Fibroblast of villous mesenchyme (primary cell): Measurements from ENCODE around the gene MSH2. TPM values are rescaled to one million over a fixed set of nuclear protein-coding genes. Genes with fewer than 3 reads are reported as not detected.
"Not testable (repeated sequence)": the region's sequence is repeated elsewhere in the genome, so short reads cannot be mapped to it uniquely, and the experiment has no call there.

Source experiments
- DNase-seq: peaks from one replicate; pipeline ENCODE4 v3.0.0-alpha.2; 2010; ENCODE audit warnings: low read depth
- H3K4me3 ChIP-seq: 2 replicates; pipeline ENCODE4 v1.5.1; 2011; ENCODE audit warnings: low read depth, mild to moderate bottlenecking, low read length
- total RNA-seq: library from RNA; depleted of rRNA; stranded (reverse); fragments of >200 nt; gene quantifications from 2 replicates; pipeline ENCODE4 v1.2.3, GENCODE V29; 2012
- TF ChIP-seq, protein P1 (sequence below): IDR thresholded peaks from 2 replicates; pipeline ENCODE4 v1.5.1; 2012; ENCODE audit warnings: low read depth, mild to moderate bottlenecking, low read length; ENCODE audit not compliant: insufficient read depth

Gene MSH2
- total RNA-seq, 1 donor = 22.9 TPM

DNA sequence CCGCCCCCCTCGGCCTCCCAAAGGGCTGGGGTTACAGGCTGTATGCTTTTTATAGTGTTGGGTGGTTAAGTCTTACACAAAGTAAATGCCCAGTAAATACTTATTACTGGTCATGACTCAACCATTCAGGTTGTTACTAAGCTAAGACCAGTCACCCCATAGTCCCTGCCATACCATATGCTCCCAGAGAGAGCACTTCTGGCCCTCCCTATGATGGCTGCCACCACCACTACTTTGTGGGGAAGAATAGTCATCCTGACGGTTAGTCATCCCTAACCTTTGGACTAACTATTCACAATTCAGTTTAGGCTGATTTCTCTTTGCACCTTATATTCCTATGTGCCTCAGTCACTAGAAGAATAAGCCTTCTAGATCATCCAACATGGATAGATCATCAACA is 42.0 kb upstream of the MSH2 start:
- TF ChIP-seq, protein P1, sequence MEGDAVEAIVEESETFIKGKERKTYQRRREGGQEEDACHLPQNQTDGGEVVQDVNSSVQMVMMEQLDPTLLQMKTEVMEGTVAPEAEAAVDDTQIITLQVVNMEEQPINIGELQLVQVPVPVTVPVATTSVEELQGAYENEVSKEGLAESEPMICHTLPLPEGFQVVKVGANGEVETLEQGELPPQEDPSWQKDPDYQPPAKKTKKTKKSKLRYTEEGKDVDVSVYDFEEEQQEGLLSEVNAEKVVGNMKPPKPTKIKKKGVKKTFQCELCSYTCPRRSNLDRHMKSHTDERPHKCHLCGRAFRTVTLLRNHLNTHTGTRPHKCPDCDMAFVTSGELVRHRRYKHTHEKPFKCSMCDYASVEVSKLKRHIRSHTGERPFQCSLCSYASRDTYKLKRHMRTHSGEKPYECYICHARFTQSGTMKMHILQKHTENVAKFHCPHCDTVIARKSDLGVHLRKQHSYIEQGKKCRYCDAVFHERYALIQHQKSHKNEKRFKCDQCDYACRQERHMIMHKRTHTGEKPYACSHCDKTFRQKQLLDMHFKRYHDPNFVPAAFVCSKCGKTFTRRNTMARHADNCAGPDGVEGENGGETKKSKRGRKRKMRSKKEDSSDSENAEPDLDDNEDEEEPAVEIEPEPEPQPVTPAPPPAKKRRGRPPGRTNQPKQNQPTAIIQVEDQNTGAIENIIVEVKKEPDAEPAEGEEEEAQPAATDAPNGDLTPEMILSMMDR = no peak
- no peak for DNase-seq
- no peak overlapping the region for H3K4me3 ChIP-seq

DNA sequence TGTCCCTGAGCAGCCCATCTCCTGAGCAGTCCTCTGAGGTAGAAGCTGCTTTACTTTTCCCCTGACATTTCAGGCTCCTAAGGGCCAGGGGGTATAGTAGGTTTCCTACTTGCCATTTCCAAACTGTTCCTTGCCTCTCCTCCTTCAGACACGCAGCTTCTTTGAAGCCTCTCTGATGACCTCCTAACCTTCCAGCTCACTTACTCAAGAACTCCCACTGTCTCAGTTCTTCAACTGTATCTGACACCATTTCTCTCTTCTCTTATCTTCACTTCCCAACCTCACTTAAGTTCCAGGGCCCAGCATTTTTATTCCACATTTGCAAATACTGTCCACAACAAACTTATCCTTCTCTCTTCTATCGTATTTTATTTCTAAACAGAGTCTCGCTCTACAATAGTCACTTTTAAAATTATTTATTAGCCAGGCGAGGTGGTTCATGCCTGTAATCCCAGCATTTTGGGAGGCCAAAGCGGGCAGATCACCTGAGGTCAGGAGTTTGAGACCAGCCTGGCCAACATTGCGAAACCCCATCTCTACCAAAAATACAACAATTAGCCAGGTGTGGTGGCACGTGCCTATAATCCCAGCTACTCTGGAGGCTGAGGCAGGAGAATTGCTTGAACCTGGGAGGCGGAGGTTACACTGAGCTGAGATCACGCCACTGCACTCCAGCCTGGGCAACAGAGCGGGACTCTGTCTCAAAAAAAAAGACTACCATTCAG is 41.3 kb upstream of the MSH2 start:
- H3K4me3 ChIP-seq, DNase-seq: not testable (repeated sequence)

DNA sequence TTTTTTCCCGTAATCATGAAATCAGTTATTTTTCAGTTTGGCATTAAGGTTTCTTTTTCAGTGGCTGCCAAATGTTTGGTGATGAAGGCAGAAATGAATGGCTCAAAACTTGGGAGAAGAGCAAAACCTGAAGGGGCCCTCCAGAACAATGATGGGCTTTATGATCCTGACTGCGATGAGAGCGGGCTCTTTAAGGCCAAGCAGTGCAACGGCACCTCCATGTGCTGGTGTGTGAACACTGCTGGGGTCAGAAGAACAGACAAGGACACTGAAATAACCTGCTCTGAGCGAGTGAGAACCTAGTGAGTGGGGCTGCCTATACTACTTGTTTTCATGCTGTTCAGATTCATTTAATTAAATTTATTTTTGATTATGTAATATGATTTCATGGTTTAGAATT is 29.2 kb upstream of the MSH2 start:
- TF ChIP-seq, protein P1 = no peak
- DNase-seq = no peak
- H3K4me3 ChIP-seq = no peak overlapping the region

DNA sequence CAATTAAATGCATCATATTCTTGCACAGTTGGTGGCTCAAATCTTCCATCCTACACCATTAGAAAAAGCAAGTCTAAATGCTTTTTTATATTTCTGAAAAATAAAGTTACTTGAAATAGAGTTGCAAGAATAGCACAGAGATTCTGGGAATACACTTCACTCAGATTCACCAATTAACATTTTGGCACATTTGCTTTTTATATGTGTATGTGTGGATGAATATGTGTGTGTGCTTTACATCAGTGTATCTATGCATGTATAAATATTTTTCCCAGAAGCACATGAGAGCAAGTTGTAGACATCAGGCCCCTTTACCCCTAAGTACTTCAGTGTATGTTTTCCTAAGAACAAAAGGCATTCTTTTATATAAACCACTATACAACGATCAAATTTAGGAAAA is 27.6 kb upstream of the MSH2 start:
- TF ChIP-seq, protein P1 = no peak
- DNase-seq = no peak
- H3K4me3 ChIP-seq = no peak overlapping the region

DNA sequence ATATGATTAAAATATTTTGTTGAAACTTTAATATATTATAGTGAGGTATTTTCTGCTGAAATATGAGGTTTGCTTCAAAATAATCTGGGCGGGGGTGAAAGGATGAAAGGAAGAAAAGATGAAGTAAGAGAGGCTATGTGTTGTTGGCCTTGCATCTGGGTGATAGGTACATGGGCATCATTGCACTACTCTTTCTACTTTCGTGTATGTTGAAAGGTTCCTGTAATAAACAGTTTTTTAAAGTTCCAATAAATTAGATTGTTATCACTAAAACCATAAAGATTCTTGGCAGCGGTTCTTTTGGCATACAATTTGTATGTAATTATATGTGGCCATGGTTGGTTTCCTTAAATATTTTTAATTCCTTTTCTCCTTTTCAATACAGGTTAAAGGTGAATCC is 23.6 kb upstream of the MSH2 start:
- no peak for DNase-seq
- TF ChIP-seq, protein P1 = no peak
- no peak overlapping the region for H3K4me3 ChIP-seq

DNA sequence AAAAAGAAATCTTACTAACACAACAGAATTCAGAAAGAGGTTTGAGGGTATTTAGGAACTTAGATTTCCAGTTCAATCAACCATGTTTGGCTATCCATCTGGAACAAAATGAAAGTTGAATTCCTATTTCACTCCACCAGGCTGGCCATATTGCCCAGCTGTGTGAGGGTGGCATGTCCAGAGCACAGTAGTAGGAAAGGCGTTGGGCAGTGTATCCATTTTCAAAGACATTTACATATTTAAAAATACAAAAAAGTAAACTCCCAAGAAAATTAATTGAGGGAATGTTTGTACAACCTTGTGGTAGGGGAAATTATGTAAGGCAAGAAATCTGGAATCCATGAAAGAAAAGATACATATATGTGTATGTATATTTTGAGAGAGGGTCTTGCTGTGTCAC is 21.5 kb upstream of the MSH2 start:
- H3K4me3 ChIP-seq = no peak overlapping the region
- no peak for DNase-seq
- TF ChIP-seq, protein P1 = no peak

DNA sequence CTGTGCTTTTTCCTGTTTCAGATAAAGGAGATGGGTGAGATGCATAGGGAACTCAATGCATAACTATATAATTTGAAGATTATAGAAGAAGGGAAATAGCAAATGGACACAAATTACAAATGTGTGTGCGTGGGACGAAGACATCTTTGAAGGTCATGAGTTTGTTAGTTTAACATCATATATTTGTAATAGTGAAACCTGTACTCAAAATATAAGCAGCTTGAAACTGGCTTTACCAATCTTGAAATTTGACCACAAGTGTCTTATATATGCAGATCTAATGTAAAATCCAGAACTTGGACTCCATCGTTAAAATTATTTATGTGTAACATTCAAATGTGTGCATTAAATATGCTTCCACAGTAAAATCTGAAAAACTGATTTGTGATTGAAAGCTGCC is 16.4 kb upstream of the MSH2 start:
- DNase-seq = no peak
- TF ChIP-seq, protein P1 = no peak
- no peak overlapping the region for H3K4me3 ChIP-seq
